Measurements from ENCODE around the gene ZMYND8. TPM values are rescaled to one million over a fixed set of nuclear protein-coding genes. Genes with fewer than 3 reads are reported as not detected.

The ZMYND8 gene
- total RNA-seq, 1 donor, result 18.8 TPM

- Histone ChIP-seq H3K36me3 (ENCODE audit: insufficient read depth, low read length) (no peaks in the 10 kb centered on the region), H3K4me3 (ENCODE audit: insufficient read depth, low read length) (no peak overlapping the region), H2AFZ (ENCODE audit: low read length) (no peak overlapping the region), H3K4me2 (ENCODE audit: insufficient read depth, low read length) (no peak overlapping the region), H3K4me1 (ENCODE audit: insufficient read depth, low read length) (peaks cover 4% of the 10 kb centered on the region), H3K27ac (ENCODE audit: low read depth, low read length) (no peak overlapping the region), H4K20me1 (ENCODE audit: insufficient read depth, low read length) (no peaks in the 10 kb centered on the region), H3K27me3 (ENCODE audit: insufficient read depth, low read length) (no peaks in the 10 kb centered on the region), H3K9me3 (ENCODE audit: low read depth, low read length) (no peaks in the 10 kb centered on the region), H3K79me2 (ENCODE audit: insufficient read depth, low read length) (no peaks in the 10 kb centered on the region)
- TF ChIP-seq CTCF (IDR thresholded peaks at IDR 0.05; ENCODE audit: extremely low read depth, low read depth, low read length), result no peak
- no peak for DNase-seq (ENCODE audit: insufficient read length, low spot score, missing footprints)
These were observed 181.0 kb downstream of the ZMYND8 start for GRCh38 chr20:47175493-47175892.

- Histone ChIP-seq H3K4me3 (ENCODE audit: insufficient read depth, low read length) (no peak overlapping the region), H3K9me3 (ENCODE audit: low read depth, low read length) (no peaks in the 10 kb centered on the region), H3K27me3 (ENCODE audit: insufficient read depth, low read length) (no peaks in the 10 kb centered on the region)
These were observed 181.8 kb downstream of the ZMYND8 start for GRCh38 chr20:47174456-47175243.

GRCh38 chr20:47173596-47174216, 182.8 kb downstream of the ZMYND8 start:
- H3K79me2 ChIP-seq (ENCODE audit: insufficient read depth, low read length), result no peaks in the 10 kb centered on the region
- peak; percentile 12 for TF ChIP-seq CTCF (IDR thresholded peaks at IDR 0.05; ENCODE audit: extremely low read depth, low read depth, low read length)
- H3K36me3 ChIP-seq (ENCODE audit: insufficient read depth, low read length), result no peaks in the 10 kb centered on the region
- no peak overlapping the region for H2AFZ ChIP-seq (ENCODE audit: low read length)
- H3K4me3 ChIP-seq (ENCODE audit: insufficient read depth, low read length), result no peak overlapping the region
- H4K20me1 ChIP-seq (ENCODE audit: insufficient read depth, low read length), result no peaks in the 10 kb centered on the region
- H3K4me2 ChIP-seq (ENCODE audit: insufficient read depth, low read length), result no peak overlapping the region
- peaks cover 4% of the 10 kb centered on the region for H3K4me1 ChIP-seq (ENCODE audit: insufficient read depth, low read length)
- H3K27me3 ChIP-seq (ENCODE audit: insufficient read depth, low read length), result no peaks in the 10 kb centered on the region
- no peak overlapping the region for H3K27ac ChIP-seq (ENCODE audit: low read depth, low read length)
- no peak for DNase-seq (ENCODE audit: insufficient read length, low spot score, missing footprints)
- no peaks in the 10 kb centered on the region for H3K9me3 ChIP-seq (ENCODE audit: low read depth, low read length)

More at GRCh38 chr20:47174456-47175243, 181.8 kb downstream of the ZMYND8 start:
- Histone ChIP-seq H4K20me1 (ENCODE audit: insufficient read depth, low read length) (no peaks in the 10 kb centered on the region), H3K36me3 (ENCODE audit: insufficient read depth, low read length) (no peaks in the 10 kb centered on the region), H2AFZ (ENCODE audit: low read length) (no peak overlapping the region), H3K79me2 (ENCODE audit: insufficient read depth, low read length) (no peaks in the 10 kb centered on the region), H3K4me2 (ENCODE audit: insufficient read depth, low read length) (no peak overlapping the region), H3K4me1 (ENCODE audit: insufficient read depth, low read length) (peaks cover 4% of the 10 kb centered on the region), H3K27ac (ENCODE audit: low read depth, low read length) (no peak overlapping the region)
- no peak for DNase-seq (ENCODE audit: insufficient read length, low spot score, missing footprints)
- no peak for TF ChIP-seq CTCF (IDR thresholded peaks at IDR 0.05; ENCODE audit: extremely low read depth, low read depth, low read length)

GRCh38 chr20:47172579-47172978, 183.9 kb downstream of the ZMYND8 start:
- no peaks in the 10 kb centered on the region for H3K27me3 ChIP-seq (ENCODE audit: insufficient read depth, low read length)
- peaks cover 4% of the 10 kb centered on the region for H3K4me1 ChIP-seq (ENCODE audit: insufficient read depth, low read length)
- no peak overlapping the region for H3K4me3 ChIP-seq (ENCODE audit: insufficient read depth, low read length)
- no peak for DNase-seq (ENCODE audit: insufficient read length, low spot score, missing footprints)
- H3K36me3 ChIP-seq (ENCODE audit: insufficient read depth, low read length), result no peaks in the 10 kb centered on the region
- no peaks in the 10 kb centered on the region for H3K9me3 ChIP-seq (ENCODE audit: low read depth, low read length)
- TF ChIP-seq CTCF (IDR thresholded peaks at IDR 0.05; ENCODE audit: extremely low read depth, low read depth, low read length), result no peak
- H4K20me1 ChIP-seq (ENCODE audit: insufficient read depth, low read length), result no peaks in the 10 kb centered on the region
- H3K79me2 ChIP-seq (ENCODE audit: insufficient read depth, low read length), result no peaks in the 10 kb centered on the region
- H3K4me2 ChIP-seq (ENCODE audit: insufficient read depth, low read length), result no peak overlapping the region
- H2AFZ ChIP-seq (ENCODE audit: low read length), result no peak overlapping the region
- no peak overlapping the region for H3K27ac ChIP-seq (ENCODE audit: low read depth, low read length)
